Omental fat pad (tissue), 4 donors: ENCODE measurements around the gene KLF2. TPM values are rescaled to one million over a fixed set of nuclear protein-coding genes. Genes with fewer than 3 reads are reported as not detected.

Source experiments
- ATAC-seq: fragments of 150-250 bp; one replicate; pipeline ENCODE4 v1.9.1; 2016; ENCODE audit warnings: mild to moderate bottlenecking, moderate library complexity; ENCODE audit not compliant: low FRiP score
- DNase-seq: peaks from one replicate; pipeline ENCODE4 v3.0.0-alpha.2; 2019; ENCODE audit warnings: low spot score
- CTCF ChIP-seq, 3 donors: fragments of 450-650 bp; IDR thresholded peaks; one replicate each; pipeline ENCODE4 v1.5.1; 2016 to 2017; ENCODE audit warnings: antibody characterized with exemption in 3 of 3, mild to moderate bottlenecking in 3 of 3, moderate library complexity in 2 of 3
- total RNA-seq, 4 donors: library from RNA; depleted of rRNA; stranded (reverse); fragments of >200 nt; gene quantifications; one replicate each; pipeline ENCODE4 v1.1.0, GENCODE V29; 2016

Gene KLF2
- total RNA-seq, 4 donors from 2014 or later = 61.1 to 160 (median 85.9) TPM

GRCh38 chr19:16369306-16369663 is 44.7 kb downstream of the KLF2 start:
- no peak for TF ChIP-seq CTCF (IDR thresholded peaks at IDR 0.05)
- DNase-seq (no peak), ATAC-seq (no peak)

- DNase-seq = no peak
- TF ChIP-seq CTCF (IDR thresholded peaks at IDR 0.05) = no peak
- no peak for ATAC-seq
Observed at GRCh38 chr19:16369664-16370576, 45.3 kb downstream of the KLF2 start.

- no peak for ATAC-seq
- no peak for DNase-seq
- TF ChIP-seq CTCF (IDR thresholded peaks at IDR 0.05) = no peak
Observed at GRCh38 chr19:16370641-16371391, 46.2 kb downstream of the KLF2 start.

GRCh38 chr19:16371540-16371986 is 46.9 kb downstream of the KLF2 start:
- no peak for DNase-seq

GRCh38 chr19:16372065-16372915 is 47.7 kb downstream of the KLF2 start:
- no peak for TF ChIP-seq CTCF (IDR thresholded peaks at IDR 0.05)
- DNase-seq (no peak), ATAC-seq (no peak)

More at GRCh38 chr19:16371540-16371986, 46.9 kb downstream of the KLF2 start:
- ATAC-seq = no peak
- TF ChIP-seq CTCF (IDR thresholded peaks at IDR 0.05) = no peak

GRCh38 chr19:16373079-16373478 is 48.5 kb downstream of the KLF2 start:
- DNase-seq = no peak
- TF ChIP-seq CTCF (IDR thresholded peaks at IDR 0.05) = no peak
- no peak for ATAC-seq
